HepG2 (cell line): Measurements from ENCODE around the gene FBXO2. TPM values are rescaled to one million over a fixed set of nuclear protein-coding genes. Genes with fewer than 3 reads are reported as not detected.

Source experiments
- CAMTA2 ChIP-seq: sonication (generic); formaldehyde crosslinking; IDR thresholded peaks from 2 replicates; pipeline ENCODE4 v1.4.0; 2020; ENCODE audit warnings: mild to moderate bottlenecking, missing genetic modification reagents, borderline replicate concordance
- ERF ChIP-seq: IDR thresholded peaks from 2 replicates; pipeline ENCODE4 v1.6.1; 2018; ENCODE audit warnings: missing biosample characterization, missing genetic modification reagents
- GATAD1 ChIP-seq: IDR thresholded peaks from 2 replicates; pipeline ENCODE4 v1.6.1; 2016; ENCODE audit warnings: missing genetic modification reagents, missing compliant biosample characterization
- PHB2 ChIP-seq: fragments of 450-650 bp; IDR thresholded peaks from 2 replicates; pipeline ENCODE4 v1.6.1; 2018; ENCODE audit not compliant: partially characterized antibody
- SMARCC2 ChIP-seq: fragments of 450-650 bp; IDR thresholded peaks from 2 replicates; pipeline ENCODE4 v1.6.1; 2017; ENCODE audit warnings: antibody characterized with exemption, mild to moderate bottlenecking
- SOX5 ChIP-seq: IDR thresholded peaks from 2 replicates; pipeline ENCODE4 v1.6.1; 2016; ENCODE audit warnings: borderline replicate concordance
- SRF ChIP-seq: IDR thresholded peaks from 2 replicates; pipeline ENCODE4 v1.6.1; 2011; ENCODE audit warnings: mild to moderate bottlenecking, low read depth, low read length, moderate library complexity
- SRY ChIP-seq: sonication (generic); formaldehyde crosslinking; IDR thresholded peaks from 2 replicates; pipeline ENCODE4 v1.8.0; 2022; ENCODE audit warnings: mild to moderate bottlenecking, missing genetic modification reagents
- ZFP36 ChIP-seq: fragments of 150-350 bp; IDR thresholded peaks from 2 replicates; pipeline ENCODE4 v1.6.1; 2018; ENCODE audit warnings: borderline replicate concordance, low read length, low read depth; ENCODE audit not compliant: partially characterized antibody
- ZFP82 ChIP-seq: sonication (generic); formaldehyde crosslinking; IDR thresholded peaks from 2 replicates; pipeline ENCODE4 v1.5.1; 2020; ENCODE audit warnings: mild to moderate bottlenecking, missing genetic modification reagents, borderline replicate concordance
- ZMYM3 ChIP-seq: sonication (generic); formaldehyde crosslinking; IDR thresholded peaks from 2 replicates; pipeline ENCODE4 v1.5.1; 2020; ENCODE audit warnings: mild to moderate bottlenecking, missing genetic modification reagents
- ZNF496 ChIP-seq: sonication (generic); formaldehyde crosslinking; IDR thresholded peaks from 2 replicates; pipeline ENCODE4 v1.8.1; 2023; ENCODE audit warnings: mild to moderate bottlenecking, moderate library complexity, missing genetic modification reagents; ENCODE audit not compliant: insufficient replicate concordance
- ZNF501 ChIP-seq: sonication (generic); formaldehyde crosslinking; IDR thresholded peaks from 2 replicates; pipeline ENCODE4 v1.5.1; 2020; ENCODE audit warnings: mild to moderate bottlenecking, moderate library complexity, missing genetic modification reagents
- ZNF510 ChIP-seq: sonication (generic); formaldehyde crosslinking; IDR thresholded peaks from 2 replicates; pipeline ENCODE4 v1.4.0; 2020; ENCODE audit warnings: low read depth, mild to moderate bottlenecking, missing genetic modification reagents
- ZNF543 ChIP-seq: sonication (generic); formaldehyde crosslinking; IDR thresholded peaks from 2 replicates; pipeline ENCODE4 v1.4.0; 2020; ENCODE audit warnings: mild to moderate bottlenecking, missing genetic modification reagents
- ZNF605 ChIP-seq: sonication (generic); formaldehyde crosslinking; IDR thresholded peaks from 2 replicates; pipeline ENCODE4 v1.8.0; 2022; ENCODE audit warnings: mild to moderate bottlenecking, missing genetic modification reagents
- ZNF83 ChIP-seq: sonication (generic); formaldehyde crosslinking; IDR thresholded peaks from 2 replicates; pipeline ENCODE4 v1.4.0; 2020; ENCODE audit warnings: missing genetic modification reagents, mild to moderate bottlenecking, borderline replicate concordance
- ZNF883 ChIP-seq: sonication (generic); formaldehyde crosslinking; IDR thresholded peaks from 2 replicates; pipeline ENCODE4 v1.5.1; 2020; ENCODE audit warnings: mild to moderate bottlenecking, missing genetic modification reagents; ENCODE audit errors: not compliant biosample characterization
- polyA plus RNA-seq, 8 experiments: library from polyadenylated mRNA; depleted of rRNA in 3 of 8; stranded (reverse) in 7 of 8; unstranded in 1 of 8; fragments of >200 nt; fragmentation: Illumina TruSeq in 4 of 8; extraction: Trizol in 4 of 8; gene quantifications; 2 replicates each; pipeline versions ENCODE4 v1.2.1 to v1.2.3, GENCODE V29; 2011 to 2016; ENCODE audit warnings: low read depth in 4 of 8, missing spikeins in 1 of 8, mixed read lengths in 1 of 8; ENCODE audit not compliant: insufficient read depth in 1 of 8
- total RNA-seq, 5 experiments: library from RNA; depleted of rRNA; stranded (reverse); fragments of >200 nt; fragmentation: Illumina TruSeq; extraction: Trizol; gene quantifications; 2 replicates each; pipeline ENCODE4 v1.2.3, GENCODE V29; 2016; ENCODE audit warnings: low read depth in 1 of 5
- TF ChIP-seq, protein P1 (sequence below): sonication (generic); formaldehyde crosslinking; IDR thresholded peaks from 2 replicates; pipeline ENCODE4 v1.4.0; 2020; ENCODE audit warnings: mild to moderate bottlenecking, missing genetic modification reagents
- TF ChIP-seq, protein P2 (sequence below): sonication (generic); formaldehyde crosslinking; IDR thresholded peaks from 2 replicates; pipeline ENCODE4 v1.4.0; 2020; ENCODE audit warnings: missing genetic modification reagents
- TF ChIP-seq, protein P3 (sequence below): sonication (generic); formaldehyde crosslinking; IDR thresholded peaks from 2 replicates; pipeline ENCODE4 v1.4.0; 2020; ENCODE audit warnings: missing genetic modification reagents
- TF ChIP-seq, protein P4 (sequence below): sonication (generic); formaldehyde crosslinking; IDR thresholded peaks from 2 replicates; pipeline ENCODE4 v1.4.0; 2020; ENCODE audit warnings: missing genetic modification reagents
- TF ChIP-seq, protein P5 (sequence below): sonication (generic); formaldehyde crosslinking; IDR thresholded peaks from 2 replicates; pipeline ENCODE4 v1.5.0; 2020; ENCODE audit warnings: mild to moderate bottlenecking, missing genetic modification reagents
- TF ChIP-seq, protein P6 (sequence below): IDR thresholded peaks from 2 replicates; pipeline ENCODE4 v1.6.1; 2016; ENCODE audit warnings: mild to moderate bottlenecking
- TF ChIP-seq, protein P7 (sequence below): sonication (generic); formaldehyde crosslinking; IDR thresholded peaks from 2 replicates; pipeline ENCODE4 v1.4.0; 2020; ENCODE audit warnings: mild to moderate bottlenecking, missing genetic modification reagents

The FBXO2 gene
- total and polyA plus RNA-seq, 2 of the 13 experiments (the other 11 are each of a cell fraction or from before 2014, with no cell fraction given) = 79.3 to 112 TPM

DNA sequence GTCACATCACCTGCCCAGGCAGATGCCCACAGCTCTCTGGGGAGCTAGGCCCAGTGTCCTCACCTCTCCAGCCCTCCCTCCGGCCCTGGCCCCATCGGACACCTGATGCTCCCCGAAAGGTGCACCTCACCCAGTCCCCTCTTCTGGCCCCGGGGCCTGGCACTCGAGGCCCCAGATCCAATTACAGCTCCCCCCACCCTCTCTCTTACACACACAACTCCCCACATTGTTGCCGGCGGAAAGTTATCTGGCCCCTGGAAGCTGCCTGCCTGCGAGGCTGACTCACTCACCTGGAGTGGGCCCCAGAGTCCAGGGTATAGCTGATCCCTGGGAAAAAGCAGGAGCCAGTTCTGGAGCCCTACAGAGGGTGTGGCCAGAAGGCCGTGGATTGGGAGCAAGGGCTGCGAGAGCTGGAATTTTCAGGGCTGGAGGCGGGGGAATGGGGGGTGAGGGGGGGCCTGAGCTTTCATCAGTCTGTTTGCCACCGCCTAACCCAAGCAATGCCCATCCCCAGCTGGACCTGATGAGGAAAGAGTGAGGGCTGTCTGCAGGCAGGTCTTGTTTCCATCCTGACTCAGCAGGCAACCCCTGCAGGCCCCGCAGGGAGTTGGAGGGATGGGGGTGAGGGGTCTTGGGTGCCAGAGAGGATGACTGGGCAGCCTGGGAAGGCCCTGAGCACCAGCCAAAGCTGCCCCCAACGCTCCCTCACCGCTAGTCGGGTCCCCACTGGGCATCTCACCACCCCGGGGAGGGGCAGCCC lies 948 bp downstream of the FBXO2 start (continued):
- TF ChIP-seq SOX5 (CRISPR knock-in tag) (peak; percentile 42; the same call in 1 of the 2 replicates), ZFP82 (CRISPR knock-in tag) (no peak; the same call in 1 of the 2 replicates), ZFP36 (no peak), ERF (CRISPR knock-in tag) (no peak), GATAD1 (CRISPR knock-in tag) (no peak), ZNF496 (no peak), ZNF501 (no peak), CAMTA2 (no peak), SRY (peak; percentile 34; the same call in 1 of the 2 replicates), ZNF883 (CRISPR knock-in tag) (no peak), ZNF510 (CRISPR knock-in tag) (no peak), ZNF543 (CRISPR knock-in tag) (no peak), SMARCC2 (no peak), PHB2 (no peak), ZNF605 (no peak; the same call in 1 of the 2 replicates), ZNF83 (CRISPR knock-in tag) (no peak), ZMYM3 (CRISPR knock-in tag) (no peak; the same call in 1 of the 2 replicates), SRF (no peak)
- TF ChIP-seq, protein P1, sequence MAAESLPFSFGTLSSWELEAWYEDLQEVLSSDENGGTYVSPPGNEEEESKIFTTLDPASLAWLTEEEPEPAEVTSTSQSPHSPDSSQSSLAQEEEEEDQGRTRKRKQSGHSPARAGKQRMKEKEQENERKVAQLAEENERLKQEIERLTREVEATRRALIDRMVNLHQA (CRISPR knock-in tag) = no peak
- TF ChIP-seq, protein P2, sequence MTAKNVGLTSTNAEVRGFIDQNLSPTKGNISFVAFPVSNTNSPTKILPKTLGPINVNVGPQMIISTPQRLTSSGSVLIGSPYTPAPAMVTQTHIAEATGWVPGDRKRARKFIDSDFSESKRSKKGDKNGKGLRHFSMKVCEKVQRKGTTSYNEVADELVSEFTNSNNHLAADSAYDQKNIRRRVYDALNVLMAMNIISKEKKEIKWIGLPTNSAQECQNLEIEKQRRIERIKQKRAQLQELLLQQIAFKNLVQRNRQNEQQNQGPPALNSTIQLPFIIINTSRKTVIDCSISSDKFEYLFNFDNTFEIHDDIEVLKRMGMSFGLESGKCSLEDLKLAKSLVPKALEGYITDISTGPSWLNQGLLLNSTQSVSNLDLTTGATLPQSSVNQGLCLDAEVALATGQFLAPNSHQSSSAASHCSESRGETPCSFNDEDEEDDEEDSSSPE (CRISPR knock-in tag) = no peak
- TF ChIP-seq, protein P3, sequence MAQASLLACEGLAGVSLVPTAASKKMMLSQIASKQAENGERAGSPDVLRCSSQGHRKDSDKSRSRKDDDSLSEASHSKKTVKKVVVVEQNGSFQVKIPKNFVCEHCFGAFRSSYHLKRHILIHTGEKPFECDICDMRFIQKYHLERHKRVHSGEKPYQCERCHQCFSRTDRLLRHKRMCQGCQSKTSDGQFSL (CRISPR knock-in tag) = peak; percentile 36; the same call in 1 of the 2 replicates
- TF ChIP-seq, protein P4, sequence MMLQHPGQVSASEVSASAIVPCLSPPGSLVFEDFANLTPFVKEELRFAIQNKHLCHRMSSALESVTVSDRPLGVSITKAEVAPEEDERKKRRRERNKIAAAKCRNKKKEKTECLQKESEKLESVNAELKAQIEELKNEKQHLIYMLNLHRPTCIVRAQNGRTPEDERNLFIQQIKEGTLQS (CRISPR knock-in tag) = peak; percentile 58
- TF ChIP-seq, protein P5, sequence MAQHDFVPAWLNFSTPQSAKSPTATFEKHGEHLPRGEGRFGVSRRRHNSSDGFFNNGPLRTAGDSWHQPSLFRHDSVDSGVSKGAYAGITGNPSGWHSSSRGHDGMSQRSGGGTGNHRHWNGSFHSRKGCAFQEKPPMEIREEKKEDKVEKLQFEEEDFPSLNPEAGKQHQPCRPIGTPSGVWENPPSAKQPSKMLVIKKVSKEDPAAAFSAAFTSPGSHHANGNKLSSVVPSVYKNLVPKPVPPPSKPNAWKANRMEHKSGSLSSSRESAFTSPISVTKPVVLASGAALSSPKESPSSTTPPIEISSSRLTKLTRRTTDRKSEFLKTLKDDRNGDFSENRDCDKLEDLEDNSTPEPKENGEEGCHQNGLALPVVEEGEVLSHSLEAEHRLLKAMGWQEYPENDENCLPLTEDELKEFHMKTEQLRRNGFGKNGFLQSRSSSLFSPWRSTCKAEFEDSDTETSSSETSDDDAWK (CRISPR knock-in tag) = no peak
- TF ChIP-seq, protein P6, sequence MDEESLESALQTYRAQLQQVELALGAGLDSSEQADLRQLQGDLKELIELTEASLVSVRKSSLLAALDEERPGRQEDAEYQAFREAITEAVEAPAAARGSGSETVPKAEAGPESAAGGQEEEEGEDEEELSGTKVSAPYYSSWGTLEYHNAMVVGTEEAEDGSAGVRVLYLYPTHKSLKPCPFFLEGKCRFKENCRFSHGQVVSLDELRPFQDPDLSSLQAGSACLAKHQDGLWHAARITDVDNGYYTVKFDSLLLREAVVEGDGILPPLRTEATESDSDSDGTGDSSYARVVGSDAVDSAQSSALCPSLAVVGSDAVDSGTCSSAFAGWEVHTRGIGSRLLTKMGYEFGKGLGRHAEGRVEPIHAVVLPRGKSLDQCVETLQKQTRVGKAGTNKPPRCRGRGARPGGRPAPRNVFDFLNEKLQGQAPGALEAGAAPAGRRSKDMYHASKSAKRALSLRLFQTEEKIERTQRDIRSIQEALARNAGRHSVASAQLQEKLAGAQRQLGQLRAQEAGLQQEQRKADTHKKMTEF (CRISPR knock-in tag) = peak; percentile 31; the same call in 1 of the 2 replicates
- TF ChIP-seq, protein P7, sequence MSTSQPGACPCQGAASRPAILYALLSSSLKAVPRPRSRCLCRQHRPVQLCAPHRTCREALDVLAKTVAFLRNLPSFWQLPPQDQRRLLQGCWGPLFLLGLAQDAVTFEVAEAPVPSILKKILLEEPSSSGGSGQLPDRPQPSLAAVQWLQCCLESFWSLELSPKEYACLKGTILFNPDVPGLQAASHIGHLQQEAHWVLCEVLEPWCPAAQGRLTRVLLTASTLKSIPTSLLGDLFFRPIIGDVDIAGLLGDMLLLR (CRISPR knock-in tag) = no peak
